ENCODE results near the gene RAPSN.

DNA sequence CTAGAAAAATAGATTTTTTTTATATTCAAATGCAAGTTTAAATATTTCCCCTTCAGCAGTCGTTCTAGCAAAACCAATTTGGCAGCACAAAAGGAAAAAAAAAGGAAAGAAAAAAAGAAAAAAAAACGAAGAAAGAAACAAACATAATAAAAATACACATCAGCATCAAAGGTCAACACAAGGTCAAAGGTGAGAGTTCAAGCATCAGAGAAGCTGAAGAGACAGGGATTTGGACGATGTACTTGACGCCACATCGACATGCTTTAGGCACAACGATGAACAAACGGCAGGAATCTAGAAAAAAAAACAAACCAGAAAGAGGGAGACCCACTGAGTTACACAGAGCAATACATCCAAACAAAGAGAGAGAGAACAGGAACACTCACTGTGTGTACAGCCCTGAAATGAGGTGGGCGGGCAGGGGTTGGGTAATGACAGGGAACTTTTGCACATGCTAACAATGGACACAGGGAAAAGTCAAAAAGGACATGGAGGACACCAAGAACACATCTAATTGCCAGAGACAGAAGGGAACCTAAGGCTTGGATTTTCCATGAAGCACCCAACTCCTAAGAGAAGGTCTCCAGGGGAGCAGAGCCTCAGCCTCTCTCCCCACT lies 19.8 kb upstream of the RAPSN start:
- TF ChIP-seq GATA3 (IDR thresholded peaks at IDR 0.05; ENCODE audit: low read depth, low read length) (no peak), GATA2 (IDR thresholded peaks at IDR 0.05; ENCODE audit: low read depth, low read length) (no peak)
